IMR-90 (cell line): ENCODE data around the gene GJB3. TPM values are rescaled to one million over a fixed set of nuclear protein-coding genes. Genes with fewer than 3 reads are reported as not detected.

Experiments
- ATAC-seq: fragments of 200-7000 bp; cut with Tn5 transposase; 2 replicates; pipeline ENCODE4 v1.9.1; 2020; ENCODE audit warnings: low read depth, mild to moderate bottlenecking, moderate library complexity
- BruUV-seq: library from RNA; stranded (reverse); fragments of 400-500 nt; replicated peaks from 2 replicates; lab custom pipeline; 2021; lab: Mats Ljungman, UMichigan
- CTCF ChIA-PET: fragments of 300-600 bp; formaldehyde crosslinking; extraction: SDS; loops from one replicate; lab custom pipeline; 2021; ENCODE audit warnings: antibody characterized with exemption; lab: Yijun Ruan, JAX
- POLR2A ChIA-PET: fragments of 300-600 bp; sonication (Branson Sonifier 250); formaldehyde crosslinking; loops from one replicate; lab custom pipeline; 2022; ENCODE audit warnings: antibody characterized with exemption; ENCODE audit not compliant: unreplicated experiment; lab: Charles Lee
- DNase-seq: peaks from one replicate; pipeline ENCODE4 v3.0.0; 2013
- H2AFZ ChIP-seq: replicated peaks from 2 replicates; pipeline ENCODE3; 2013; ENCODE audit warnings: low read length, mild to moderate bottlenecking; ENCODE audit not compliant: poor library complexity
- H2AK5ac ChIP-seq: 2 replicates; pipeline ENCODE4 v1.6.1; 2013; ENCODE audit warnings: low read depth, low read length, inconsistent platforms
- H2AK9ac ChIP-seq: replicated peaks from 2 replicates; pipeline ENCODE3; 2013; ENCODE audit warnings: mild to moderate bottlenecking, low read depth, low read length, moderate library complexity; ENCODE audit not compliant: poor library complexity
- H2BK120ac ChIP-seq: 2 replicates; pipeline ENCODE4 v1.6.1; 2013; ENCODE audit warnings: low read depth, low read length, inconsistent platforms
- H2BK15ac ChIP-seq: 3 replicates; pipeline ENCODE4 v1.6.1; 2013; ENCODE audit warnings: low read depth, low read length, inconsistent platforms
- H2BK20ac ChIP-seq: 2 replicates; pipeline ENCODE4 v1.6.1; 2013; ENCODE audit warnings: low read depth, mild to moderate bottlenecking, inconsistent platforms, low read length, moderate library complexity
- H2BK5ac ChIP-seq: 2 replicates; pipeline ENCODE4 v1.6.1; 2013; ENCODE audit warnings: mild to moderate bottlenecking, low read depth, low read length, inconsistent platforms; ENCODE audit not compliant: poor library complexity, severe bottlenecking
- H3K14ac ChIP-seq: replicated peaks from 2 replicates; pipeline ENCODE4 v1.6.1; 2013; ENCODE audit warnings: low read depth, low read length, inconsistent platforms
- H3K18ac ChIP-seq: 2 replicates; pipeline ENCODE4 v1.6.1; 2013; ENCODE audit warnings: low read depth, low read length, control low read depth
- H3K23ac ChIP-seq: 2 replicates; pipeline ENCODE4 v1.6.1; 2013; ENCODE audit warnings: low read depth, low read length, inconsistent platforms
- H3K27ac ChIP-seq: 2 replicates; pipeline ENCODE4 v1.5.1; 2013; ENCODE audit warnings: mild to moderate bottlenecking, control low read depth, low read length; ENCODE audit not compliant: insufficient read depth
- H3K27me3 ChIP-seq: 2 replicates; pipeline ENCODE4 v1.6.1; 2013; ENCODE audit warnings: low read length; ENCODE audit not compliant: control insufficient read depth, insufficient read depth
- H3K36me3 ChIP-seq: 2 replicates; pipeline ENCODE4 v1.6.1; 2013; ENCODE audit warnings: low read length, mixed read lengths; ENCODE audit not compliant: control insufficient read depth, insufficient read depth
- H3K4ac ChIP-seq: 2 replicates; pipeline ENCODE4 v1.6.1; 2013; ENCODE audit warnings: low read depth, low read length, inconsistent platforms
- H3K4me1 ChIP-seq: 2 replicates; pipeline ENCODE4 v1.6.1; 2013; ENCODE audit warnings: low read length, mixed read lengths; ENCODE audit not compliant: control insufficient read depth, insufficient read depth
- H3K4me2 ChIP-seq: 2 replicates; pipeline ENCODE4 v1.6.1; 2013; ENCODE audit warnings: low read depth, mild to moderate bottlenecking, control low read depth, low read length, moderate library complexity
- H3K4me3 ChIP-seq: 2 replicates; pipeline ENCODE4 v1.5.1; 2013; ENCODE audit warnings: low read depth, mild to moderate bottlenecking, control low read depth, low read length, moderate library complexity; ENCODE audit not compliant: insufficient read depth
- H3K56ac ChIP-seq: 2 replicates; pipeline ENCODE4 v1.6.1; 2013; ENCODE audit warnings: low read length, inconsistent platforms; ENCODE audit not compliant: insufficient read depth; ENCODE audit errors: extremely low read depth
- H3K79me1 ChIP-seq, 2 experiments: 2 replicates each; pipeline ENCODE4 v1.6.1; 2013; ENCODE audit warnings: low read length in 2 of 2, inconsistent platforms in 1 of 2, low read depth in 1 of 2
- H3K9ac ChIP-seq: 2 replicates; pipeline ENCODE4 v1.6.1; 2013; ENCODE audit warnings: low read depth, low read length, control low read depth
- H3K9me1 ChIP-seq: 2 replicates; pipeline ENCODE4 v1.6.1; 2013; ENCODE audit warnings: low read length, inconsistent platforms; ENCODE audit not compliant: insufficient read depth
- H3K9me3 ChIP-seq: 2 replicates; pipeline ENCODE4 v1.6.1; 2013; ENCODE audit warnings: low read length; ENCODE audit not compliant: control insufficient read depth, insufficient read depth
- H4K20me1 ChIP-seq: 2 replicates; pipeline ENCODE4 v1.6.1; 2013; ENCODE audit warnings: low read length, inconsistent platforms; ENCODE audit not compliant: insufficient read depth
- H4K5ac ChIP-seq: 2 replicates; pipeline ENCODE4 v1.6.1; 2013; ENCODE audit warnings: mild to moderate bottlenecking, low read depth, low read length, control low read depth
- H4K8ac ChIP-seq, 2 experiments: 2 replicates each; pipeline ENCODE4 v1.6.1; 2013; ENCODE audit warnings: low read depth in 2 of 2, low read length in 2 of 2, control low read depth in 1 of 2, inconsistent platforms in 1 of 2
- H4K91ac ChIP-seq: 2 replicates; pipeline ENCODE4 v1.6.1; 2013; ENCODE audit warnings: low read depth, low read length, inconsistent platforms; ENCODE audit not compliant: insufficient read depth
- BHLHE40 ChIP-seq: fragments of 150-350 bp; IDR thresholded peaks from 2 replicates; pipeline ENCODE4 v1.6.1; 2016; ENCODE audit warnings: mild to moderate bottlenecking, low read depth, low read length
- CEBPB ChIP-seq: IDR thresholded peaks from 2 replicates; pipeline ENCODE4 v1.6.1; 2012; ENCODE audit warnings: low read depth, low read length, improper control_type of control experiment
- CHD1 ChIP-seq: IDR thresholded peaks from 2 replicates; pipeline ENCODE4 v1.6.1; 2012; ENCODE audit warnings: low read depth, low read length, improper control_type of control experiment
- CTCF ChIP-seq: conservative IDR thresholded peaks from 2 replicates; pipeline ENCODE4 v1.5.1; 2012; ENCODE audit warnings: mild to moderate bottlenecking, low read depth, low read length, improper control_type of control experiment
- ELK1 ChIP-seq: fragments of 150-350 bp; IDR thresholded peaks from 2 replicates; pipeline ENCODE4 v1.6.1; 2016; ENCODE audit warnings: low read depth, mild to moderate bottlenecking, low read length, moderate library complexity, borderline replicate concordance
- FOS ChIP-seq: fragments of 150-350 bp; IDR thresholded peaks from 2 replicates; pipeline ENCODE4 v1.6.1; 2016; ENCODE audit warnings: low read depth, low read length
- MAFK ChIP-seq: IDR thresholded peaks from 2 replicates; pipeline ENCODE4 v1.6.1; 2012; ENCODE audit warnings: low read depth, low read length, improper control_type of control experiment
- MAZ ChIP-seq: IDR thresholded peaks from 2 replicates; pipeline ENCODE4 v1.6.1; 2012; ENCODE audit warnings: low read depth, mild to moderate bottlenecking, low read length, improper control_type of control experiment, moderate library complexity, borderline replicate concordance
- MXI1 ChIP-seq: IDR thresholded peaks from 2 replicates; pipeline ENCODE4 v1.6.1; 2012; ENCODE audit warnings: low read depth, mild to moderate bottlenecking, low read length, moderate library complexity, borderline replicate concordance
- NFE2L2 ChIP-seq: fragments of 150-350 bp; IDR thresholded peaks from 2 replicates; pipeline ENCODE4 v1.6.1; 2016; ENCODE audit warnings: low read depth, mild to moderate bottlenecking, low read length
- RAD21 ChIP-seq: IDR thresholded peaks from 2 replicates; pipeline ENCODE4 v1.6.1; 2012; ENCODE audit warnings: low read length, improper control_type of control experiment
- RCOR1 ChIP-seq: IDR thresholded peaks from 2 replicates; pipeline ENCODE4 v1.6.1; 2012; ENCODE audit warnings: mild to moderate bottlenecking, low read length, improper control_type of control experiment; ENCODE audit not compliant: insufficient replicate concordance
- RFX5 ChIP-seq: IDR thresholded peaks from 2 replicates; pipeline ENCODE4 v1.8.0; 2012; ENCODE audit warnings: low read depth, mild to moderate bottlenecking, low read length, moderate library complexity
- SMC3 ChIP-seq: fragments of 150-350 bp; IDR thresholded peaks from 2 replicates; pipeline ENCODE4 v1.6.1; 2016; ENCODE audit warnings: low read depth, mild to moderate bottlenecking, antibody characterized with exemption, low read length, moderate library complexity
- USF2 ChIP-seq: fragments of 150-350 bp; IDR thresholded peaks from 2 replicates; pipeline ENCODE4 v1.6.1; 2017; ENCODE audit warnings: mild to moderate bottlenecking, antibody characterized with exemption, low read length, low read depth
- WGBS, 2 experiments: methylation state at CpG; one replicate each; pipeline versions ENCODE4 v1.1.5 to v1.1.7; 2013; ENCODE audit warnings: missing lambda C conversion rate in 2 of 2; ENCODE audit not compliant: insufficient read length in 1 of 2; ENCODE audit errors: extremely low coverage in 2 of 2; 5-methylcytosine and 5-hydroxymethylcytosine counted together
- dilution Hi-C: fragments of 300-500 bp; cut with HindIII; formaldehyde crosslinking; loops from one replicate; pipeline ENCODE4 v1.14.3; 2018; ENCODE audit warnings: low sequenced_read_pairs; ENCODE audit not compliant: unreplicated experiment
- in situ Hi-C: fragments of 300-500 bp; cut with MboI; formaldehyde crosslinking; loops from 3 replicates; pipeline ENCODE4 v1.14.3; 2019; ENCODE audit warnings: low sequenced_read_pairs, inconsistent platforms, mixed read lengths
- intact Hi-C: fragments of 100-400 bp; cut with micrococcal nuclease; formaldehyde crosslinking; loops from 2 replicates; pipeline ENCODE4 v1.10.0; 2022
- polyA plus RNA-seq, 3 experiments: library from polyadenylated mRNA; depleted of rRNA; stranded (reverse); fragments of >200 nt; gene quantifications; 2 replicates each; pipeline ENCODE4 v1.2.3, GENCODE V29; 2012; ENCODE audit warnings: low replicate concordance in 1 of 3
- total RNA-seq: library from RNA; depleted of rRNA; stranded (reverse); fragments of >200 nt; gene quantifications from 2 replicates; pipeline ENCODE4 v1.2.3, GENCODE V29; 2012

Gene GJB3
- total and polyA plus RNA-seq, 2 of the 4 experiments (the other 2 are of a cell fraction) = not detected

- H2BK15ac ChIP-seq = no peak overlapping the region
- H3K27ac ChIP-seq = no peak overlapping the region
- no peaks in the 10 kb centered on the region for H3K36me3 ChIP-seq
- no peak overlapping the region for H2AK9ac ChIP-seq
- no peaks in the 10 kb centered on the region; the same call in 1 of the 2 replicates for H4K20me1 ChIP-seq
- no peak overlapping the region for H2AFZ ChIP-seq
- H4K91ac ChIP-seq = no peak overlapping the region
- H4K5ac ChIP-seq = no peak overlapping the region
- CTCF ChIA-PET = interaction anchor here (0.7 kb wide), 1 partner anchor 980 kb away, joined by 3 read pairs; no protein-coding TSS in a partner anchor
- no peak overlapping the region for H4K8ac ChIP-seq
- H2AK5ac ChIP-seq = no peak overlapping the region
- peaks cover 6% of the 10 kb centered on the region for H3K9me3 ChIP-seq
- intact Hi-C loops (loop anchor here (5.0 kb wide), 2 partner anchors 198 to 393 kb away; no protein-coding TSS in a partner anchor), in situ Hi-C loops (no loop called here), dilution Hi-C loops (no loop called here)
- H3K27me3 ChIP-seq = peaks cover 30% of the 10 kb centered on the region
- no peak overlapping the region for H3K56ac ChIP-seq
- no peak overlapping the region for H2BK120ac ChIP-seq
- no peaks in the 10 kb centered on the region for H3K79me1 ChIP-seq
- H3K4me3 ChIP-seq = no peak overlapping the region
- H3K9ac ChIP-seq = no peak overlapping the region
- POLR2A ChIA-PET = no interaction called here
- no peak overlapping the region for H2BK20ac ChIP-seq
- WGBS, 2 experiments = 84% methylated on average over 9 of the region's 28 CpGs; no CpG with 5 or more reads in 1 of the 2 experiments
- H3K4ac ChIP-seq = no peak overlapping the region
- H3K23ac ChIP-seq = no peak overlapping the region
- no peak for TF ChIP-seq CTCF
- no peak for TF ChIP-seq MAZ
- no peak for TF ChIP-seq FOS
- no peak for TF ChIP-seq RCOR1
- no peak for TF ChIP-seq USF2
- TF ChIP-seq CHD1 = no peak
- no peak for TF ChIP-seq RFX5
- TF ChIP-seq SMC3 = no peak
- TF ChIP-seq RAD21 = no peak
- no peak for TF ChIP-seq MAFK
- no peak for TF ChIP-seq NFE2L2
- no peak for TF ChIP-seq BHLHE40
- no peak for TF ChIP-seq MXI1
- TF ChIP-seq CEBPB = no peak
- no peak for TF ChIP-seq ELK1
- H3K18ac ChIP-seq = no peak overlapping the region
- H3K9me1 ChIP-seq = peaks cover 4% of the 10 kb centered on the region; the same call in 1 of the 2 replicates
- no TSS peak for BruUV-seq
- DNase-seq (no peak), ATAC-seq (no peak)
- H3K4me2 ChIP-seq = no peak overlapping the region
- no peak overlapping the region for H3K14ac ChIP-seq
- H2BK5ac ChIP-seq = no peak overlapping the region
- H3K4me1 ChIP-seq = peaks cover 7% of the 10 kb centered on the region; the same call in 1 of the 2 replicates
Observed at GRCh38 chr1:34784751-34785221, 3.8 kb downstream of the GJB3 start.
